Cortex of kidney (tissue), 1 donor: Measurements from ENCODE around the gene SAGE1.
"Not testable (repeated sequence)": the region's sequence is repeated elsewhere in the genome, so short reads cannot be mapped to it uniquely, and the experiment has no call there.

ENCODE experiments used
- DNase-seq: peaks from one replicate; lab custom pipeline; 2025; lab: John Stamatoyannopoulos, UW

SAGE1 gene, protein sequence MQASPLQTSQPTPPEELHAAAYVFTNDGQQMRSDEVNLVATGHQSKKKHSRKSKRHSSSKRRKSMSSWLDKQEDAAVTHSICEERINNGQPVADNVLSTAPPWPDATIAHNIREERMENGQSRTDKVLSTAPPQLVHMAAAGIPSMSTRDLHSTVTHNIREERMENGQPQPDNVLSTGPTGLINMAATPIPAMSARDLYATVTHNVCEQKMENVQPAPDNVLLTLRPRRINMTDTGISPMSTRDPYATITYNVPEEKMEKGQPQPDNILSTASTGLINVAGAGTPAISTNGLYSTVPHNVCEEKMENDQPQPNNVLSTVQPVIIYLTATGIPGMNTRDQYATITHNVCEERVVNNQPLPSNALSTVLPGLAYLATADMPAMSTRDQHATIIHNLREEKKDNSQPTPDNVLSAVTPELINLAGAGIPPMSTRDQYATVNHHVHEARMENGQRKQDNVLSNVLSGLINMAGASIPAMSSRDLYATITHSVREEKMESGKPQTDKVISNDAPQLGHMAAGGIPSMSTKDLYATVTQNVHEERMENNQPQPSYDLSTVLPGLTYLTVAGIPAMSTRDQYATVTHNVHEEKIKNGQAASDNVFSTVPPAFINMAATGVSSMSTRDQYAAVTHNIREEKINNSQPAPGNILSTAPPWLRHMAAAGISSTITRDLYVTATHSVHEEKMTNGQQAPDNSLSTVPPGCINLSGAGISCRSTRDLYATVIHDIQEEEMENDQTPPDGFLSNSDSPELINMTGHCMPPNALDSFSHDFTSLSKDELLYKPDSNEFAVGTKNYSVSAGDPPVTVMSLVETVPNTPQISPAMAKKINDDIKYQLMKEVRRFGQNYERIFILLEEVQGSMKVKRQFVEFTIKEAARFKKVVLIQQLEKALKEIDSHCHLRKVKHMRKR

GRCh38 chrX:135893294-135893817 lies at the start of gene SAGE1, which contains the start of gene CT45A10:
Gene SAGE1 (plus strand): TSS chrX:135893716. CDS start chrX:135896243, 2,527 bp downstream.
Gene CT45A10 (minus strand): TSS chrX:135893444. CDS start chrX:135885344, 8,100 bp downstream.
- DNase-seq: no peak

GRCh38 chrX:135854438-135854837 lies 39.1 kb upstream of the SAGE1 start, which contains the start of gene CT45A8:
Gene CT45A8 (minus strand): TSS chrX:135854538. CDS start chrX:135850783, 3,755 bp downstream.
- DNase-seq: not testable (repeated sequence)

DNA sequence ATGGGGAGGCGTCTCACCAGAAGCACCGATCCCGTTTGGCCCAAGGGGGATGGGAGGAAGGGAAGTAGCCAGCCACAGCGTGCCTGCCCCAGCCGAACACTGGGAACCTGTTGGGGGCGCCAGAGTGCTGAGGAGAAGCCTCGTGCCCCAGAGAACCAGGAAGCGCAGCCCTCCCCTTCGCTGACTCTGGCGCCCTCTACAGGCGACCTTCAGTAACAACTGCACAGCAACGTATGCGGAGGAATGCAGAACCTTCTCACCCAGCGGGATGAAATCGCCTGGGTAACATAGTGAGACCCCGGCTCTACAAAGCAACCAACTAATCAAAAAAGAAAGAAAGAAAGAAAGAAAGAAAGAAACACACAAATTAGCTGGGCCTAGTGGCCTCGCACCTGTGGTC lies 21.8 kb upstream of the SAGE1 start, which contains the start of gene CT45A9:
Gene CT45A9 (minus strand): TSS at position 101 of the 400 bp plus-strand sequence. CDS start 3,751 bp downstream, outside the sequence.
- DNase-seq: not testable (repeated sequence)

- not testable (repeated sequence) for DNase-seq
Observed at GRCh38 chrX:135882741-135883140, 10.8 kb upstream of the SAGE1 start.

- DNase-seq: not testable (repeated sequence)
Observed at GRCh38 chrX:135888230-135888629, 5.3 kb upstream of the SAGE1 start.

DNA sequence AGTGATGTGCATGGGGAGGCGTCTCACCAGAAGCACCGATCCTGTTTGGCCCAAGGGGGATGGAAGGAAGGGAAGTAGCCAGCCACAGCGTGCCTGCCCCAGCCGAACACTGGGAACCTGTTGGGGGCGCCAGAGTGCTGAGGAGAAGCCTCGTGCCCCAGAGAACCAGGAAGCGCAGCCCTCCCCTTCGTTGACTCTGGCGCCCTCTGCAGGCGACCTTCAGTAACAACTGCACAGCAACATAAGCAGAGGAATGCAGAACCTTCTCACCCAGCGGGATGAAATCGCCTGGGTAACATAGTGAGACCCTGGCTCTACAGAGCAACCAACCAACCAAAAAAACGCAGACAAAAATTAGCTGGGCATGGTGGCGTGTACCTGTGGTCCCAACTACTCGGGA lies 4.5 kb upstream of the SAGE1 start:
- not testable (repeated sequence) for DNase-seq

GRCh38 chrX:135890087-135890585 lies 3.4 kb upstream of the SAGE1 start:
- no peak for DNase-seq

- DNase-seq: no peak
Observed at GRCh38 chrX:135892781-135893180, 735 bp upstream of the SAGE1 start.

DNA sequence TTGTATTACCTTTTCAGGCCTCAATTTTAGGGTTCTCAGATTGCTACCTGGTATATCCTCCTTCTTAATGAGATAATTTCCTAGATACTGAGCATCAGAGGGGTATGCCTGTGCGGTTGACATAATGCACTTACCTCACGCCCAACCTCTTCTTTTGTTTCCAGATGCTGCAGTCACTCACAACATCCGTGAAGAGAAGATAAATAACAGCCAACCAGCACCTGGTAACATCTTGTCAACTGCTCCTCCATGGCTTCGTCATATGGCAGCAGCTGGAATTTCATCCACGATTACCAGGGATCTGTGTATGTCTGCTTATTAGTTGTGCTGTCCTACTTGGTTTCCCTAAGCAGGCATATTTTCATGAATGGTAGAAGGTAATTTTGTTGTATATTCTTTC lies 16.7 kb downstream of the SAGE1 start:
- no peak for DNase-seq

DNA sequence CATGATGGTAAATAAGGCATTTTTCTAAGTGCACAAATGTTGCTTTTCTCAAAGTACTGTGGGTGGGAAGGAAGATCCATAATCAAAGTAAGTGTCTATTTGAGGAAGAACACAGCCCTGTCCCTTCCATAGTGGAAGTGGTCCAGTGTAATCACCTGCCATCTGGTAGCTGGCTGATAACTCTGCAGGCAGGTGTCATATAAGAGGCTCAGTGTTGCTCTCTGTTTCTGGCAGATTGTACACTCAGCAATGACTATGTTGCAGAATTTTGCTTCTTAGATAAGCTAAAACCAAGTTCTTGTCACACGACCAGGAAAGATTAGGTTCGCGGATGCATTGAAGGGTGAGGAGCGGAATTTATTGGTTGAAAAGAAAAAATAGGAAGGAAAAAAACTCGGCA lies 20.9 kb downstream of the SAGE1 start:
- no peak for DNase-seq

GRCh38 chrX:135920516-135920915 lies 27.0 kb downstream of the SAGE1 start:
- DNase-seq: not testable (repeated sequence)

- DNase-seq: no peak
Observed at GRCh38 chrX:135923353-135923752, 29.8 kb downstream of the SAGE1 start.

DNA sequence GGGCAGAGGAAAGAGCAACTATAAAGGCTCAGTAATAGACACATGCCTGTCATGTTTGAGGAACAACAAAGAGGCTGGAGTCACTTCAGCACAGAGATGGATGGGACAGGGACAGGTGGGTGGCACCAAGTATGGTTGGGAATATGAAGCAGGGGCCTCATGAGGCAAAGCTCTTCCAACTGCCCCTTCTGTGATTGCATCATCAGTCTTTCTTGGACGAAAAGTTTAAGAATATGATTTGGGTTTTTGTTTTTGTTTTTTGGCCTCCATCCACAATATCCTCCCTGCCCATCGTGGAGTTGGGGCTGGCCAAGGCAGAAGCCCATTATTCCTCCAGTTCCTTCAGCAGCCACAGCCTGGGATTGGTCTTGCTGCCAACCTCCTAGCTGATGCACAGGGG lies 34.4 kb downstream of the SAGE1 start:
- DNase-seq: no peak

DNA sequence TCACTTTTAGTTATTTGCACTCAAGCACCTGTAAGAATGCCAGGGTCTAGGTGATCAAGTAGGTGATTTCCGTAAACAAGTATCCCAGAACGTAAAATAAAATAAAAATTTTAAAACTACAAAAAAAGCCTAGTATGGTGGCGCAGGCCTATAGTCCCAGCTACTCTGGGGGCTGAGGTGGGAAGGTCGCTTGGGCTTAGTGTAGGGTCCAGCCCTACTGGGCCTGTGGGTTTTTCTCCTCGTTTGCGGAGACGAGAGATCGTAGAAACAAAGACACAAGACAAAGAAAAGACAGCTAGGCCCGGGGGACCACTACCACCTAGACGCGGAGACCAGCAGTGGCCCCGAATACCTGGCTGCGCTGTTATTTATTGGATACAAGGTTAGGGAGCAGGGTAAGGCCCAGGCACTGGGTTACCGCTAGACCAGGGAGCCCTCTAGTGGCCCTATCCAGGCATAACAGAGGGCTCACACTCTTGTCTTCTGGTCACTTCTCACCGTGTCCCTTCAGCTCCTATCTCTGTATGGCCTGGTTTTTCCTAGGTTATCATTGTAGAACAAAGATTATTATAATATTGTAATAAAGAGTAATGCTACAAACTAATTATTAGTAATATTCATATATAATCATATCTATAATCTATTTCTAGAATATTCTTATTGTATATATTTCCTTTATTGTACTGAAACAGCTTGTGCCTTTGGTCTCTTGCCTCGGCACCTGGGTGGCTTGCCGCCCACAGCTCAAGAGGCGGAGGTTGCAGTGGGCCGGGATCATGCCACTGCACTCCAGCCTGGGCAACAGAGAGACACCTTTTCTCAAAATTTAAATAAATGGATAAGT lies 38.4 kb downstream of the SAGE1 start:
- no peak for DNase-seq

DNA sequence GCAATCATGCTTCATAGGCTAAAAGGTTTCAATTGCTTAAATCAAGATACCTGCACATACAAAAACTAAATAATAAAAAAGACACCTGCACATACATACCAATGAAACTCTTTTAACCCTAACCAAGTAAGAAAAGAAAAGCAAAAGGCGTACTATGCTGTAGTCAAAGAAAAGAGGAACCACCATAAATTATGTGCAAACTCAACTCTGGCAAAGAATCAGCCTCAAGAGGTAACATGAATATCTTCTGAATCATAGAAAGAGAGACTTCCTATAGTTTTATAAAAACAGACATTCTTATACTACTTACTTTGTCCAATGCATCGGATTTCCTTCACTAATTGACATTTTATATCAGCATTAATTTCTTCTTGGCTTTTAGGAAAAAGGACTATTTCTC lies 51.0 kb downstream of the SAGE1 start:
- DNase-seq: no peak

DNA sequence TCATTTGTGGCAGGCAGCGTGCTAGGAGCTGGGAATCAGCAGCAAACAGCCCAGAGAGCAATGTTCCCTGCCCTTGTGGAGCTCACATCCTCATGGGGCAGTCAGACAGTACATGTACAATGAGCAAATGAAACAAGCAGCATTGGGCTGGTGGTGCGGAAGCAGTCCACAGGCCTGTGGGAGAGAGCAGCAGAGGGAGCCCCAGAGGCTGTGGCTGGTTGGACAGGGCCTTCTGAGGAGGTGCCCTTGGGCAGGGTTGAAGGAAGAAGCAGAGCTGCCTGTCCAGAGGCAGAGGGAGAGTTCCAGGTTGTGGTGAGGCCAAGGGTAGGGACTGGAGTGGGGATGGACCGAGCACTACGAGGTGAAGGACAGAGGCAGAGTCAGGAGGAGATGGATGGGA lies 57.8 kb downstream of the SAGE1 start:
- no peak for DNase-seq
